Endothelial cell of umbilical vein (primary cell): ENCODE results near the gene OST4. TPM values are rescaled to one million over a fixed set of nuclear protein-coding genes. Genes with fewer than 3 reads are reported as not detected.

ENCODE experiments used
- BruUV-seq: library from RNA; stranded (reverse); fragments of 400-500 nt; replicated peaks from 2 replicates; lab custom pipeline; 2021; lab: Mats Ljungman, UMichigan
- CTCF ChIA-PET: fragments of 300-600, 350-600 bp; sonication (Branson Sonifier 250); formaldehyde crosslinking; loops from one replicate; lab custom pipeline; 2021; ENCODE audit warnings: antibody characterized with exemption, inconsistent platforms; lab: Charles Lee
- POLR2A ChIA-PET: fragments of 300-600, 350-600 bp; sonication (Branson Sonifier 250); formaldehyde crosslinking; loops from one replicate; lab custom pipeline; 2021; ENCODE audit warnings: antibody characterized with exemption, inconsistent platforms; lab: Charles Lee
- DNase-seq: peaks from one replicate; pipeline ENCODE4 v3.0.0-alpha.2; 2011; ENCODE audit warnings: low read depth, low spot score
- FAIRE-seq: peaks from 2 replicates; lab custom pipeline; 2011; peaks lifted over from hg19 to GRCh38; lab: Jason Lieb, UNC
- H2AFZ ChIP-seq: 2 replicates; pipeline ENCODE4 v1.6.0; 2012; ENCODE audit warnings: low read depth, low read length, control low read depth, inconsistent platforms
- H3K27ac ChIP-seq: 2 replicates; pipeline ENCODE4 v1.5.1; 2011; ENCODE audit warnings: low read depth, mild to moderate bottlenecking, control low read depth, low read length, moderate library complexity; ENCODE audit not compliant: insufficient read depth
- H3K27me3 ChIP-seq, 2 experiments: 2 replicates each; pipeline versions ENCODE4 v1.6.0 to v1.6.1; 2011; ENCODE audit warnings: low read length in 2 of 2, mixed read lengths in 1 of 2; ENCODE audit not compliant: control insufficient read depth in 2 of 2, insufficient read depth in 2 of 2
- H3K36me3 ChIP-seq, 2 experiments: 2 replicates in 1 of 2; 3 replicates in 1 of 2; pipeline ENCODE4 v1.5.1; 2011; ENCODE audit warnings: low read length in 2 of 2, mild to moderate bottlenecking in 1 of 2, moderate library complexity in 1 of 2; ENCODE audit not compliant: control insufficient read depth in 2 of 2, insufficient read depth in 2 of 2; ENCODE audit errors: extremely low read depth in 1 of 2
- H3K4me1 ChIP-seq: 3 replicates; pipeline ENCODE4 v1.5.1; 2011; ENCODE audit warnings: mild to moderate bottlenecking, low read length; ENCODE audit not compliant: control insufficient read depth, insufficient read depth; ENCODE audit errors: extremely low read depth
- H3K4me2 ChIP-seq: 2 replicates; pipeline ENCODE4 v1.6.1; 2011; ENCODE audit warnings: low read length, control low read depth, mixed read lengths; ENCODE audit not compliant: insufficient read depth
- H3K4me3 ChIP-seq, 3 experiments: fragments of 200-600 bp in 1 of 3; sonication (generic), shearing (Covaris generic) in 1 of 3; replicated peaks in 1 of 3; 2 replicates each; pipeline ENCODE4 v1.5.1; 2011 to 2016; ENCODE audit warnings: control low read depth in 3 of 3, low read length in 3 of 3, mild to moderate bottlenecking in 2 of 3, inconsistent platforms in 1 of 3, low read depth in 1 of 3, moderate library complexity in 1 of 3; ENCODE audit not compliant: insufficient read depth in 1 of 3
- H3K79me2 ChIP-seq: 2 replicates; pipeline ENCODE4 v1.6.0; 2012; ENCODE audit warnings: low read length, inconsistent platforms; ENCODE audit not compliant: control insufficient read depth, insufficient read depth
- H3K9ac ChIP-seq: replicated peaks from 2 replicates; pipeline ENCODE3; 2011; ENCODE audit warnings: low read length, control low read depth; ENCODE audit not compliant: insufficient read depth; ENCODE audit errors: extremely low read depth
- H3K9me1 ChIP-seq: replicated peaks from 3 replicates; pipeline ENCODE4 v1.6.0; 2011; ENCODE audit warnings: mild to moderate bottlenecking, low read length; ENCODE audit not compliant: control insufficient read depth, insufficient read depth; ENCODE audit errors: extremely low read depth
- H3K9me3 ChIP-seq: replicated peaks from 2 replicates; pipeline ENCODE4 v1.5.1; 2012; ENCODE audit warnings: low read length, inconsistent platforms; ENCODE audit not compliant: control insufficient read depth, insufficient read depth
- H4K20me1 ChIP-seq: replicated peaks from 2 replicates; pipeline ENCODE3; 2011; ENCODE audit warnings: mild to moderate bottlenecking, low read length; ENCODE audit not compliant: control insufficient read depth, insufficient read depth; ENCODE audit errors: extremely low read depth
- CTCF ChIP-seq, 2 donors: IDR thresholded peaks; 1 replicate in 1 of 2; 2 replicates in 1 of 2; pipeline ENCODE4 v1.5.1; 2011; ENCODE audit warnings: low read length in 2 of 2, mild to moderate bottlenecking in 2 of 2, moderate library complexity in 2 of 2, control low read depth in 1 of 2, inconsistent platforms in 1 of 2, low read depth in 1 of 2; ENCODE audit not compliant: insufficient read depth in 1 of 2; ENCODE audit errors: extremely low read depth in 1 of 2
- EZH2 ChIP-seq: IDR thresholded peaks from 2 replicates; pipeline ENCODE4 v1.6.1; 2012; ENCODE audit warnings: borderline replicate concordance, low read depth, mild to moderate bottlenecking, moderate library complexity, low read length, inconsistent platforms; ENCODE audit not compliant: severe bottlenecking
- FOS ChIP-seq: IDR thresholded peaks from 2 replicates; pipeline ENCODE4 v1.6.1; 2011; ENCODE audit warnings: mild to moderate bottlenecking, low read length, moderate library complexity, borderline replicate concordance; ENCODE audit not compliant: insufficient read depth
- GATA2 ChIP-seq: IDR thresholded peaks from 2 replicates; pipeline ENCODE4 v1.7.0; 2011; ENCODE audit warnings: low read depth, mild to moderate bottlenecking, moderate library complexity, mixed read lengths, low read length; ENCODE audit not compliant: insufficient read length, insufficient read depth
- JUN ChIP-seq: IDR thresholded peaks from 2 replicates; pipeline ENCODE4 v1.6.1; 2011; ENCODE audit warnings: borderline replicate concordance, low read depth; ENCODE audit not compliant: insufficient read length, insufficient read depth
- MAX ChIP-seq: IDR thresholded peaks from 2 replicates; pipeline ENCODE4 v1.6.1; 2011; ENCODE audit not compliant: insufficient read depth, insufficient read length
- MYC ChIP-seq: IDR thresholded peaks from one replicate; pipeline ENCODE4 v1.6.1; 2011; ENCODE audit warnings: mild to moderate bottlenecking, low read depth, low read length
- POLR2A ChIP-seq: IDR thresholded peaks from 2 replicates; pipeline ENCODE4 v1.6.1; 2012; ENCODE audit warnings: low read depth, mild to moderate bottlenecking, control low read depth, low read length
- POLR2AphosphoS5 ChIP-seq: IDR thresholded peaks from 2 replicates; pipeline ENCODE4 v1.6.1; 2012; ENCODE audit warnings: low read depth, mild to moderate bottlenecking, control low read depth, low read length, moderate library complexity; ENCODE audit not compliant: insufficient read depth
- dilution Hi-C: fragments of 300-500 bp; cut with MboI; formaldehyde crosslinking; loops from one replicate; pipeline ENCODE4 v1.15.0; 2019; ENCODE audit warnings: low sequenced_read_pairs; ENCODE audit not compliant: extremely low pct_ligation_motif_present
- intact Hi-C: fragments of 100-400 bp; cut with micrococcal nuclease; formaldehyde crosslinking; loops from one replicate; pipeline ENCODE4 v1.10.0; 2022
- polyA plus RNA-seq, 4 experiments: library from polyadenylated mRNA; depleted of rRNA in 3 of 4; stranded (reverse) in 3 of 4; unstranded in 1 of 4; fragments of >200 nt; gene quantifications; 2 replicates each; pipeline versions ENCODE4 v1.2.1 to v1.2.3, GENCODE V29; 2011 to 2012; ENCODE audit warnings: missing spikeins in 1 of 4
- total RNA-seq: library from RNA; stranded (reverse); gene quantifications from 2 replicates; pipeline ENCODE4 v1.2.3, GENCODE V29; 2021

Gene OST4
- total and polyA plus RNA-seq, 2 donors (not counting 3 experiments of a cell fraction or from before 2014, with no cell fraction given), result 415 to 1,189 TPM

GRCh38 chr2:27051902-27052645 lies 19.4 kb downstream of the OST4 start:
- TF ChIP-seq MYC (no peak), POLR2AphosphoS5 (no peak), EZH2 (no peak), MAX (no peak), JUN (no peak), FOS (no peak), CTCF (IDR thresholded peaks at IDR 0.05; ENCODE audit: extremely low read depth in 1 of 2, insufficient read depth in 1 of 2, low read depth in 1 of 2, low read length in 2 of 2) (no peak), GATA2 (no peak), POLR2A (no peak)
- Histone ChIP-seq H3K4me3 (peak overlapping the region; percentile 67 to 93 (median 73)), H3K27me3 (no peaks in the 10 kb centered on the region), H3K27ac (no peak overlapping the region), H3K9me3 (no peaks in the 10 kb centered on the region), H4K20me1 (no peaks in the 10 kb centered on the region), H3K9ac (peak overlapping the region; percentile 61), H3K79me2 (no peaks in the 10 kb centered on the region), H3K9me1 (no peaks in the 10 kb centered on the region), H3K36me3 (peaks cover 3 to 23% of the 10 kb centered on the region in 2 experiments), H3K4me1 (peaks cover 12% of the 10 kb centered on the region), H2AFZ (peak overlapping the region; percentile 93), H3K4me2 (peak overlapping the region; percentile 76)
- CTCF ChIA-PET, result interaction anchor here (0.9 to 5.9 kb wide), 9 partner anchors 18 to 206 kb away, joined by 3 to 39 read pairs (median 7); partner anchors contain the start of genes KHK, OST4 and PREB
- DNase-seq (peak; percentile 37), FAIRE-seq (peak; percentile 76)
- intact Hi-C loops (loop anchor here (1.0 kb wide), 3 partner anchors 19 to 91 kb away; partner anchors contain the start of genes OST4 and PREB), dilution Hi-C loops (no loop called here)
- POLR2A ChIA-PET, result interaction anchor here (2.2 kb wide), 1 partner anchor 20 kb away, joined by 7 read pairs; the partner anchor contains the start of gene OST4
- no TSS peak for BruUV-seq
